Esophagus mucosa (tissue), 1 donor: ENCODE data around the gene MAPKAPK2. TPM values are rescaled to one million over a fixed set of nuclear protein-coding genes. Genes with fewer than 3 reads are reported as not detected.
"Not testable (repeated sequence)": the region's sequence is repeated elsewhere in the genome, so short reads cannot be mapped to it uniquely, and the experiment has no call there.

ENCODE experiments used
- ATAC-seq: fragments of 200-7000 bp; cut with Tn5 transposase; one replicate; pipeline ENCODE4 v1.9.1; 2020
- total RNA-seq: library from RNA; stranded (reverse); gene quantifications from one replicate; pipeline ENCODE4 v1.2.4, GENCODE V29; 2023
- donor health status: DM: yes; HTN: yes; CAD: no.

MAPKAPK2 gene
- total RNA-seq, 1 donor from 2014 or later, result 47.3 TPM

GRCh38 chr1:206748348-206749030, 63.8 kb downstream of the MAPKAPK2 start:
- ATAC-seq, result no peak

GRCh38 chr1:206751891-206752290, 67.2 kb downstream of the MAPKAPK2 start:
- ATAC-seq, result no peak

DNA sequence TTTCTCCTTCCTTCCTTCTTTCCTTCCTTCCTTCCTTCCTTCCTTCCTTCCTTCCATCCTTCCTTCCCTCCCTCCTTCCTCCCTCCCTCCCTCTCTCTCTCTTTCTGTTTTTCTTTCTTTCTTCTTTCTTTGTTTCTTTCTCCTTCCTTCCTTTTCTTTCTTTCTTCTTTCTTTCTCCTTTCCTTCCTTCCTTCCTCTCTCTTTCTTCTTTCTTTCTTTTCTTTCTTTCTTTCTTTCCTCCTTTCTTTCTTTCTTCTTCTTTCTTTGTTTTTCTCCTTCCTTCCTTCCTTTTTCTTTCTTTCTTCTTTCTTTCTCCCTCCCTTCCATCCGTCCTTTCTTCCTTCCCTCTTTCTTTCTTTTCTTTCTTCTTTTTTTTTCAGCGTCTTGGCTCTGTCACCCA, 67.8 kb downstream of the MAPKAPK2 start:
- ATAC-seq, result no peak

DNA sequence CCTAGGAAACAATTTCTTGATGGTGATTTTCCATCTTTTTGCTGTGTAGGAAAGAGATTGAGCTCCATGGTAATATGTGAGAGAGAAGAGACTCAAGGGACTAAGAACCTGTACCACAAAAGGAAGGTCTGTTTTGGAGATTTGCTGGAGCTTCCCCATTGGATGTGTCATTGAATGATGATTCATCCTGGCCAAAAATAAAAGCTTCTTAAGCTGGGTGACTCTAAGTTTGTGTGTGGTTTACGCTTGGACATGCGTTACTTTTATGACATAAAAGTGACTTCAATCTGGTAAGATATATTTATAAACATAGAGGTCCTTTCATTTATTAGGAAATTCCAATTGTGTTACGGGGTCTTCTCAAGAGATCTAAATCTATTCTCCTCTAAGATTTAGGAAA, 68.4 kb downstream of the MAPKAPK2 start:
- peak; percentile 31 for ATAC-seq

- ATAC-seq, result no peak
Observed at GRCh38 chr1:206754011-206754410, 69.3 kb downstream of the MAPKAPK2 start.

DNA sequence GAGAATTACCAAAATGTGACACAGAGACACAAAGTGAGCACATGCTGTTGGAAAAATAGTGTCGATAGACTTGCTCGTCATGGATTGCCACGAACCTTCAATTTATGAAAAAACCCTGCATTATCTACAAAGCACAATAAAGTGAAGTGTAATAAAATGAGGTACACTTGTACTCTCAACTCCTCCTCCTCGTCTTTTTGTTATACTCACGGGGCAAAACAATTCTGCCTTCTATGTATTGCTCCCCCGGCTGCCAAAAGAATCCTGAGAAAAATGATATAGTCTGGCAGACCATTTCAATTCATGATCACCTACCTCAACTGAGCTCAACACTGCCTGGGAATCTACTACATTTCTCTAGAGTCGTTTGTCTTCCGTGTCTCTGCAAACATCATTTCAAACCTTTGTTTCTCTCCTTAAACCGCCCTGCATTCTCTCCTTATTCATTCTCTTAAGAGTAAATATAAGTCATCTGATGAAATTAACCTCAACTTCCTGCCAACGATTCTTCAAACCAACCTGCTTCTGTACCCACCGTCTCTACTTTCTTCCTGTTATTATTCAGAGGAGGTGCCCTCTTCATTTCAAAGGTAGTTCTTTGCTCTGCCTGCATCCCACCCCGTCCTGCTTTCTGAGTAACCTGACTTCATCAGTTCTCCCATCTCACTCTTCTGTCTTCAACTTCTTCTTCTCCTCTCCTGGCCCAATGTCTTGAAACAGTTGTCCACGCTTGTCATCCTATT, 73.0 kb downstream of the MAPKAPK2 start:
- ATAC-seq, result no peak

DNA sequence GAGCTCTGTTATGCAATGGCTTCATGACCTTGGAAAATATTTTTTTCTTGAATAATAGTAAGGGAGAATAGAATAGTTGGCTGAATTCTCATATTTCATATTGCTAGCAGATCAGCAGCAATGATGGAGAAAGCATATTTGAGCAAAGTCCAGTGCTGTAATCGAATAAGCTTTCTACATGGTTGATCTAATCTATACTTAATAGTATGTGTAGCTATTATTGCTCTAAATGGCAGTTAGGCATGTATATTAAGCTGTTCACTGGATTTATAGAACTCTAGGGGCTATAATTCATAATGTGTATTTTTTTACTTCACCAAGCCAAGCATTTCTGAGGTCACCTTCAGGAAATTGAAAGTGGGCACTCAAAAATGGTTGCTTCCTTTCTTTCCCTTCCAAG, 75.9 kb downstream of the MAPKAPK2 start:
- no peak for ATAC-seq

DNA sequence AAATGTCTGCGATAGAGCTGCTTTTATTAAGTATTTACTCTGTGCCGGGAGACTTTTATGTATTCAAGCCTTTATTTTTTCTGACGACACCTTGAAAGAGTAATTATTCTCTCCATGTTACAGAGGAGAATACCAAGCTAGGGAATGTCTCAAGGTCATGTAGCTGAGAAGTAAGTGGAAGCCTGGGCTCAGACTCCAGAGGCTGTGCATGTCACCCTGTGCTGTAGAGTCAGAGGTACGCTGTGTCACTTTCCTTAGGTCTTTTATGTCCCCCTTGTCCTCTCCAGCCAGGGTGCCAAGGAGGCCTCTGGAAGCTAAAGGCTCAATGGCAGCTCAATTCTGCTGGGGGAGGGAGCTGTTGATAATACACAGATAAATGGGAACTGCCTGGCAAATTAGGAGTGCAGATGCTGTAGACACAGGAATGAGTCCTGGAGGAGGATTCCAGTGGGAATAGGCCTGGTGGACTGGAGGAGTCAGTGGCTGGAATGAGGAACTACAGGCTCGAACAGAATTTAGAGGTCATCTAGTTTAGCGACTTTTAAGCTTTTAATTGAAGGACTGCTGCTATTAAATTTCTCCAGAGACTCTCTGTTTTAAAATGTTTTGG, 76.6 kb downstream of the MAPKAPK2 start:
- ATAC-seq, result no peak

DNA sequence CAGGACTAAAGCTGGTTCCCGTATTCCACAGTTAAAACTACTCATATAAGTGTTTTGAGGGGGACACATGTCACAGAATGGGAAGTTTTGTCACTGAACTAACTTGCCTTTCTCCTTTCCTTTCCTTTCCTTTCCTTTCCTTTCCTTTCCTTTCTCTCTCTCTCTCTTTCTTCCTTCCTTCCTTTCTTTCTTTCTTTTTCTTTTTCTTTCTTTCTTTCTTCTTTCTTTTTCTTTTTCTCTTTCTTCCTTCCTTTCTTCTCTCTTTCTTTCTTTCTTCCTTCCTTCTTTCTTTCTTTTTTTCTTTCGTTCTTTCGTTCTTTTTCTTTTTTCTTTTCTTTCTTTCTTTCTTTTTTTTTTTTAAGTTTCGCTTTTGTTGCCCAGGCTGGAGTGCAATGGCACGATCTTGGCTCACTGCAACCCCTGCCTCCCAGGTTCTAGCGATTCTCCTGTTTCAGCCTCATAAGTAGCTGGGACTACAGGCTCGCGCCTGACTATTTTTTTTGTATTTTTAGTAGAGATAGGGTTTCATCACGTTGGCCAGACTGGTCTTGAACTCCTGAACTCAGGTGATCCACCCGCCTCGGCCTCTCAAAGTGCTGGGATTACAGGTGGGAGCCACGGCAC, 78.1 kb downstream of the MAPKAPK2 start:
- not testable (repeated sequence) for ATAC-seq

DNA sequence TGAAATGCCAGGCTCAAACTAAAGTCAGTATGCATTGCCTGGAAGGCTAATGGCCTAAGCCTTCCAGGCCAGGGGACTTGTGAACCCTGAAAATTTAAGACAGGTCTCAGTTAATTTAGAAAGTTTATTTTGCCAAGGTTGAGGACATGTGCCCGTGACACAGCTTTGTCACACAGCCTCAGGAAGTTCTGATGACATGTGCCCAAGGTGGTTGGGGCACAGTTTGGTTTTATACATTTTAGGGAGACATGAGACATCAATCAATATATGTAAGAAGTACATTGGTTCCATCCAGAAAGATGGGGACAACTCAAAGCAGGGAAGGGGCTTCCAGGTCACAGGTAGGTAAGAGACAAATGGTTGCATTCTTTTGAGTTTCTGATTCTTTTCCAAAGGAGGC, 81.1 kb downstream of the MAPKAPK2 start:
- not testable (repeated sequence) for ATAC-seq

DNA sequence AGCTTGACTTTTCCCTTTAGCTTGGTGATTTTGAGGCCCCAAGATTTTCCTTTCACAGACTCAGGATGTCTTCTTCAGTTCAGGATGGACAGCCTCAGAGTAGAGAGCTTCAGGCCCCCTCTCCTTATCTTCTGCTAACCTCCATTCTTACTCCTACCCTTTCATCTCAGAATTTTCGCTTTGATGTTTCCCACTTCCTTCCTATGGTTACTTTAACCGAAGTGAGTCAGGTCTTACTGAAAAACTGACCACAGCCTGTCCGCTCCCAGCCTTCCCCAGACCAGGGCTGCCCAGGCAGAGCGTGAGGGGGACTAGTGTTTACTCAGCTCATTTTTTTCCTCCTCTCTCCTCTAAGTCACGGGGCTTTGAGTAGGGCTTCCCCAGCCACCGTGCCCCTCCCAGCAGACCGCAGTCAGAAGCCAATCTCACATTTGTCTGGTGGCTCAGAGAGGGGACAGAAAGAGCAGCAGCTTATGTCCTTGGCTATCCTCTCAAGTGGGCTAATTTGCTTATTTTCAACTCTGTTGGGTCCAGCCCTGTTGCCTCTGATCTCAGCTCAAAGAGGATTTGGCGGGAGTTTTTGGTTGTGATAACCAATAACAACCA, 81.6 kb downstream of the MAPKAPK2 start:
- peak; percentile 60 for ATAC-seq

DNA sequence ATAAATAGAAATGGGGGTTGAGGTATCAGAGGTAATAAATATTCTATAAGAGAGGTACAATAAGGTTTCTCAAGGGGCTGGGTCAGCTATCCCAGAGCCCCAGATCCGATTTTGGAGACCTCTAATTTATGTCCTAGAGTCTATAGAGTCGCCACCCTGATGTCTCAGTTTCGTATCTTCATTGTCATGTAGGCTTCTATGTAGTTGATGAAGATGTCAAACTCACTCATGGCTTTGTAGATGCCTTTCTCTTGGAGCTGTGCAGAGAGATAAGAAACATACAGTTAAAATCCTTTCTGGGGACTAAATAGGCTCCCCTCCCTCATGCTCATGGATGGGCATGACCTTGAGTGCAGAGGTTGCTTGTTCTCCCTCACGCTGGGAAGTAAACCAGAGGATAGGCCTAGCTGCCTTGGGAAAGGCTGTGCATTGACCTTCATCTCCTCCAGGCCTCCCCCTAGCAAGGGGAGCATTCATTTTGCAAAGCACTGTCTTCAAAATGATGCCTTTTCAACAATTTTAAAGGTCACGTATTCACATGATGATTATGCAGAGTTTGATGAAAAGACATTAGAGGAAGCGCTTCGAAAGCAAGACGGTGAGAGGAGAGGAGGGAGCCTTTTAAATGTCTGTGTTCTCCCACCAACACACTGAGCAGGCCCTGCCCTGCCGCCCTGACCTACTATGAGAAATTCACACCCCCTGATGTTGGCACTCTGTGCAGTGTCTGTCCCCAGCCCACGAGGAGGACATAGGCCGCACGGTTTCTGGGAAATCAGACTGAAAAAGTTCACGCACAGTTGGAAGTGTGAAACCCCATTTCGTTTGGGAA, 84.0 kb downstream of the MAPKAPK2 start:
- no peak for ATAC-seq

GRCh38 chr1:206769304-206769731, 84.6 kb downstream of the MAPKAPK2 start:
- no peak for ATAC-seq

DNA sequence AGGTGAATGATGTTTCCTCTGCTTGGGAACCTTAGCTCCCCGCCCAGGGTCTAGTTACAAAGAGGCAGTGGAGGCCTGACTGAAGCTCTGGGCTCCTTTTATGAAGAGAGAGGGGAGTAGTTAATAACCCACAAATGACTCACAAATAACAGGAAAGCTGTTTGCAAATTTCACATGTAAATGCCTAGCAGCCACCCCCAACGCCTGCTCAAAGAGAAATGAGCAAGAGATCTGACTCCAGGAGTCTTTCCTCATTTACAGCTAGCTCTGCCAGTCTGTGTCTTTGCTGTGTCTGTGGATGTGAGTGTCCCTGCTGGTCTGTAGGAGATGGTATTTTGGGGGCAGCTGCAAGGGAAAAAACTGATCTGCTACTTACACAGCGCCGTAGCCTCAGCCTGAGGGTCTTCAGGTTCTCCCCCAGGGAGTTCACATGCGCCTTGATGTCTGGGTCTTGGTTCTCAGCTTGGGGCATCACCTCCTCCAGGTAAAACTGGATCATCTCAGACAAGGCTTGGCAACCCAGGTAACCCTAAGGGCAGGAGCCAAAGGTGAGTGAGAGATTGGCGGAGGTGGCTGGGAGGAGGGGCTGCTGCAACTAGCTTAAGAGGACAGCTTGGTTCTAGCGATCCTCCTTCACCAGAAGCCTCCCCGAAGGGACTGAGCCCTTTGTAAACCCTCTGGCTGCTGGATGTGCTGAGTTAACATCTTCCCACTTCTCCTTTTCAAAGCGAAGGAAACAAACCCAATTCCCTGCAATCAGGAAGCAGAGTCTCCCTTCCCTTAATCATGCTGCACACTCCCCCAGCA, 86.0 kb downstream of the MAPKAPK2 start, which contains the start of gene IL19:
TSS of gene IL19 (plus strand) at position 243 of the 807 bp plus-strand sequence. CDS start 65,890 bp downstream, outside the sequence.
- no peak for ATAC-seq

GRCh38 chr1:206771338-206771692, 86.6 kb downstream of the MAPKAPK2 start:
- no peak for ATAC-seq

GRCh38 chr1:206772243-206772937, 87.7 kb downstream of the MAPKAPK2 start, which contains the start of gene IL10:
Gene IL10, minus strand, starts transcription at chr1:206772494. Its CDS starts 59 bp downstream, at chr1:206772435.
- ATAC-seq, result no peak

DNA sequence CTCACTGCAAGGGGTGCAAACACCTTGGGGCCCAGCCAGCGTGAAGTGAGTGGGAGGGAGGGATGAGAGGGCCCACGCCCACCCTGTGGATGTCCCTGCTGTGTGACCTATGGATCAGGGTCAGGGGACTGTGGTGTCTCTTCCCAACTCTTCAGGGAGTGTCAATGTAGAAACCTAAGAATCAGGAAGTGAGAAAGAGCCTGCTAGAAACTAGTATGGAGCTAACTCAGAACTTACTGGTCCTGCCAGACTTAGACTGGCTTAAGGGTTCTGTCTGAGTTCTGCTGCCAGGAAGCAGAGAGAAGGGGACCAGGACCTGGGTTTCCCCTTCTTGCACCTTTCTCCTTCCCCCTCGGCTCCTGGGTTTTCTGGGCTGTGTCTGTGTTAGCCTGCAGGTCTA, 89.4 kb downstream of the MAPKAPK2 start:
- ATAC-seq, result peak; percentile 53

- peak; percentile 54 for ATAC-seq
Observed at GRCh38 chr1:206776229-206776628, 91.5 kb downstream of the MAPKAPK2 start.

DNA sequence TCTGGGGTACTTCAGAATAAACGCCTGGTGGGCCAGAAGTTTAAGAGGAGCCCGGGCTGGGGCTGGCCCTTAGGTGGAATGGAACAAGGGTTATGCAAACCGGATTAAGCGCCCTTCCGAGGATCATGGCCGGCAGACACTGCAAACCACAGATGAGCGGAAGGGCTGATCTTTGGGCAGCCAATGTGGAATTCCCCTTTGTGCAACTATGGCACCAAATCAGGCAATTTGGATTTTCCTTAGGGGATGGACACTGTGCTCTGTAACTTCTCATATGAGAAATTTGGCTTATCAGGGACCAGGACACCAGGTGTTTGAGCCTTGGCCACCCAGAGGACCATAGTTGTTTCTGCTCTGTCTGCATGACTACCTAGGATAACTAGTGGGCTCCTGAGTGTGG, 93.3 kb downstream of the MAPKAPK2 start:
- ATAC-seq, result no peak

DNA sequence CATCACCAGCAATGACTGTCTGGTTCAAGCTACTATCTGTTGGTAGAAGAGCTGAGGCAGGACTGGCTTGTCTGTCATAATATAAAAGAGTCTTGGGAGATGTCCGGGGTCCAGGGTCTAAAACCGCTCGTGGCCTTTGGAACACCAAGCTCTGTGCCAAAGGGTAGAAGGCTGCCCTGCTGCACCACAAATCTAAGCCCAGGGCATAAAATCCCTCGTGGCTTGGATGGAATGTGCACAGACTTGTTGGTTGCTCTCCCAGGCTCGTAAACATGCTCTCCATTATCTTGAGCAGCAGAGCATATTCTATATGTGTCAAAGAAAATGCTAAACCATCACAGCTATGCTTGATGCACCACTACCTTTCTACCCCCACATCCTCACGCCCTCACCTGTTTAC, 94.2 kb downstream of the MAPKAPK2 start:
- ATAC-seq, result not testable (repeated sequence)
